ENCODE results near the gene UQCRC1. TPM values are rescaled to one million over a fixed set of nuclear protein-coding genes. Genes with fewer than 3 reads are reported as not detected.

The UQCRC1 gene
- total and polyA plus RNA-seq, 2 of the 8 experiments (the other 6 are each of a cell fraction or from before 2014, with no cell fraction given) = 310 to 720 TPM

DNA sequence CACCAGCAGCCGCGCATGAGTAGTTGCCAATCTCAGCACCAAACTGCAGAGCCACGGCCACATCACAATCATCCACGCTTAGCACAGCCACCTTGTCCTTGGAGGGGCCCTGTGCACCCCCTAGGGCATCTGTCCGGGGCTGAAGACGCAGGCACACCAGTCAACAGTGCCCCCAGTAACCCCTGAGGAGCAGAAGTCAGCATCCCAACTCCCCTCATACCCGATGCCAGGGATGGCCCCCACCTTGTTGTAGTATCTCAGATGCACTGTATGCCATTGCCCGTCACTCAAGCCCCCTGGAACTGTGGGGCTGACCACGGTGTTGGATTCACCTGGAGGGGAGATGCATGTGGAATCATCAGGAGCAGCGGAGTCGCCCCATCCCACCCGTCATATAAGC lies 45.6 kb upstream of the UQCRC1 start:
- H2AFZ ChIP-seq (ENCODE audit: low read length) = no peak overlapping the region
- peak overlapping the region; percentile 3 for H4K5ac ChIP-seq (ENCODE audit: insufficient read length, low read depth, low read length)
- no peak overlapping the region for H3K18ac ChIP-seq (ENCODE audit: extremely low read depth, low read length)
- FAIRE-seq (no peak), DNase-seq (ENCODE audit: low read depth in 1 of 2, low spot score in 2 of 2) (no peak)
- H2BK15ac ChIP-seq (ENCODE audit: low read length) = peak overlapping the region; percentile 75
- H2BK12ac ChIP-seq (ENCODE audit: low read depth, low read length) = no peak overlapping the region
- peaks cover 0 to 16% (median 15%) of the 10 kb centered on the region in 4 experiments; a peak in 6 of 7 replicates for H3K4me1 ChIP-seq (replicated peaks in 1 of 4; ENCODE audit: control insufficient read depth in 3 of 4, insufficient read depth in 4 of 4, low read length in 3 of 4)
- H2BK20ac ChIP-seq (ENCODE audit: low read length) = no peak overlapping the region
- peak overlapping the region; percentile 93 for H3K4ac ChIP-seq (replicated peaks; ENCODE audit: insufficient read length, low read depth, low read length)
- peak overlapping the region; percentile 74 to 81 for H3K4me2 ChIP-seq (ENCODE audit: insufficient read depth in 1 of 2, low read depth in 2 of 2, low read length in 2 of 2)
- no peaks in the 10 kb centered on the region for H3K9me3 ChIP-seq (ENCODE audit: insufficient read depth in 2 of 2, low read depth in 1 of 2, low read length in 1 of 2)
- no peak overlapping the region for H3K27ac ChIP-seq (ENCODE audit: low read depth, low read length)
- 0 out of 7 replicates have a peak overlapping the region, but pooled peaks of 1 of the 4 experiments have one; percentile 55 for H3K9ac ChIP-seq (replicated peaks in 1 of 4; ENCODE audit: extremely low read depth in 1 of 4, low read depth in 3 of 4, low read length in 3 of 4)
- H3K4me3 ChIP-seq (ENCODE audit: extremely low read depth in 1 of 4, insufficient read depth in 2 of 4, low read depth in 3 of 4, low read length in 4 of 4) = peak overlapping the region in 3 of 4 experiments; percentile 28 to 61 (median 29); a peak in 4 of 8 replicates
- H2BK120ac ChIP-seq (replicated peaks; ENCODE audit: low read depth, low read length) = no peak overlapping the region
- H3K23ac ChIP-seq (ENCODE audit: insufficient read length) = no peak overlapping the region
- peaks cover 0 to 5% (median 3%) of the 10 kb centered on the region in 4 experiments; a peak in 3 of 7 replicates for H3K27me3 ChIP-seq (replicated peaks in 1 of 4; ENCODE audit: control insufficient read depth in 3 of 4, extremely low read depth in 1 of 4, insufficient read depth in 3 of 4, low read length in 3 of 4)
- no peak overlapping the region for H3K14ac ChIP-seq (ENCODE audit: insufficient read length)
- H3K79me1 ChIP-seq (ENCODE audit: low read depth, low read length) = no peaks in the 10 kb centered on the region; the same call in 1 of the 2 replicates
- no peak overlapping the region for H3K56ac ChIP-seq (replicated peaks; ENCODE audit: insufficient read length, low read depth, low read length)
- POLR2A ChIA-PET (ENCODE audit: partially characterized antibody) = interaction anchor here (0.7 to 10.5 kb wide), 6 partner anchors 8 to 208 kb away, joined by 3 to 111 read pairs (median 6); partner anchors contain the start of genes ATRIP, CELSR3 and SLC26A6
- no peaks in the 10 kb centered on the region for H3K79me2 ChIP-seq (ENCODE audit: control insufficient read depth in 1 of 2, insufficient read depth in 2 of 2, low read length in 2 of 2)
- peaks cover 11% of the 10 kb centered on the region; the same call in 1 of the 2 replicates for H3K23me2 ChIP-seq (ENCODE audit: low read depth, low read length)
- H4K20me1 ChIP-seq (replicated peaks in 1 of 2; ENCODE audit: control insufficient read depth in 1 of 2, insufficient read depth in 2 of 2, low read length in 2 of 2) = peaks cover 6 to 30% of the 10 kb centered on the region in 2 experiments
- peaks cover 0 to 9% (median 5%) of the 10 kb centered on the region in 4 experiments; a peak in 5 of 8 replicates for H3K36me3 ChIP-seq (ENCODE audit: control insufficient read depth in 2 of 4, insufficient read depth in 4 of 4, low read length in 3 of 4)
- 0 out of 2 replicates have a peak overlapping the region, but pooled peaks have one; percentile 69 for H2BK5ac ChIP-seq (ENCODE audit: low read depth, low read length)
- 94% methylated on average over 12 of the region's 12 CpGs; no CpG with 5 or more reads in 1 of the 2 experiments for WGBS, 2 experiments (ENCODE audit: extremely low coverage in 1 of 2, insufficient coverage in 1 of 2, insufficient read length in 1 of 2, insufficient replicate concordance in 2 of 2, low coverage in 1 of 2, low lambda C conversion rate in 2 of 2, missing lambda C conversion rate in 1 of 2)
- no peak overlapping the region for H4K91ac ChIP-seq (replicated peaks; ENCODE audit: insufficient read length, low read length)
- H4K8ac ChIP-seq (ENCODE audit: extremely low read depth, insufficient read depth, low read length) = peak overlapping the region; percentile 7; the same call in 1 of the 2 replicates
- CTCF ChIA-PET (ENCODE audit: partially characterized antibody) = interaction anchor here (1.4 to 2.6 kb wide), 3 partner anchors 20 to 223 kb away, joined by 3 to 11 read pairs (median 3); partner anchors contain the start of genes PFKFB4 and SLC26A6
- no peak overlapping the region for H2AK5ac ChIP-seq (ENCODE audit: low read depth, low read length)
- TF ChIP-seq RXRA (IDR thresholded peaks at IDR 0.05; ENCODE audit: insufficient read depth, low read depth, low read length) = no peak
- no peak for TF ChIP-seq RBBP5 (IDR thresholded peaks at IDR 0.05; ENCODE audit: borderline replicate concordance, low read depth, low read length)
- no peak for TF ChIP-seq SAP30 (IDR thresholded peaks at IDR 0.05; ENCODE audit: insufficient read depth, insufficient replicate concordance, low read length)
- TF ChIP-seq RFX5 (IDR thresholded peaks at IDR 0.05; ENCODE audit: borderline replicate concordance, low read depth, low read length) = no peak
- no peak for TF ChIP-seq TCF12 (IDR thresholded peaks at IDR 0.05; ENCODE audit: low read depth, low read length)
- TF ChIP-seq KDM1A (IDR thresholded peaks at IDR 0.05; ENCODE audit: borderline replicate concordance, low read length) = no peak
- no peak for TF ChIP-seq POLR2A (IDR thresholded peaks at IDR 0.05; ENCODE audit: control extremely low read depth in 1 of 2, low read depth in 2 of 2, low read length in 2 of 2)
- TF ChIP-seq CTBP2 (IDR thresholded peaks at IDR 0.05; ENCODE audit: borderline replicate concordance, insufficient read depth, insufficient read length, low read length) = no peak
- TF ChIP-seq SRF (IDR thresholded peaks at IDR 0.05; ENCODE audit: low read depth, low read length) = no peak
- TF ChIP-seq KDM5A (IDR thresholded peaks at IDR 0.05; ENCODE audit: low read length) = no peak
- TF ChIP-seq JUN (IDR thresholded peaks at IDR 0.05; ENCODE audit: low read depth, low read length) = no peak
- TF ChIP-seq TAF7 (optimal IDR thresholded peaks at IDR 0.05; ENCODE audit: borderline replicate concordance, low read depth, low read length) = no peak
- no peak for TF ChIP-seq GTF2F1 (IDR thresholded peaks at IDR 0.05; ENCODE audit: borderline replicate concordance, low read depth, low read length)

Measured in H1 (cell line).